Activated CD4-positive, alpha-beta T cell treated with anti-CD3 and anti-CD28 coated beads, Interleukin-10, Interleukin-2, amounts not matched to agents 100 ng/mL and 50 ng/mL, durations not matched to agents 16 hours and 8 hours (primary cell): ENCODE measurements around the gene KRTAP12-3.
"Not testable (repeated sequence)": the region's sequence is repeated elsewhere in the genome, so short reads cannot be mapped to it uniquely, and the experiment has no call there.

Experiments
- DNase-seq: peaks from one replicate; pipeline ENCODE4 v3.0.0-alpha.2; 2020

The KRTAP12-3 gene, protein sequence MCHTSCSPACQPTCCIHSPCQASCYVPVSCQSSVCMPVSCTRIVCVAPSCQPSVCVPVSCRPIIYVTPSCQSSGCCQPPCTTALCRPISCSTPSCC

DNA sequence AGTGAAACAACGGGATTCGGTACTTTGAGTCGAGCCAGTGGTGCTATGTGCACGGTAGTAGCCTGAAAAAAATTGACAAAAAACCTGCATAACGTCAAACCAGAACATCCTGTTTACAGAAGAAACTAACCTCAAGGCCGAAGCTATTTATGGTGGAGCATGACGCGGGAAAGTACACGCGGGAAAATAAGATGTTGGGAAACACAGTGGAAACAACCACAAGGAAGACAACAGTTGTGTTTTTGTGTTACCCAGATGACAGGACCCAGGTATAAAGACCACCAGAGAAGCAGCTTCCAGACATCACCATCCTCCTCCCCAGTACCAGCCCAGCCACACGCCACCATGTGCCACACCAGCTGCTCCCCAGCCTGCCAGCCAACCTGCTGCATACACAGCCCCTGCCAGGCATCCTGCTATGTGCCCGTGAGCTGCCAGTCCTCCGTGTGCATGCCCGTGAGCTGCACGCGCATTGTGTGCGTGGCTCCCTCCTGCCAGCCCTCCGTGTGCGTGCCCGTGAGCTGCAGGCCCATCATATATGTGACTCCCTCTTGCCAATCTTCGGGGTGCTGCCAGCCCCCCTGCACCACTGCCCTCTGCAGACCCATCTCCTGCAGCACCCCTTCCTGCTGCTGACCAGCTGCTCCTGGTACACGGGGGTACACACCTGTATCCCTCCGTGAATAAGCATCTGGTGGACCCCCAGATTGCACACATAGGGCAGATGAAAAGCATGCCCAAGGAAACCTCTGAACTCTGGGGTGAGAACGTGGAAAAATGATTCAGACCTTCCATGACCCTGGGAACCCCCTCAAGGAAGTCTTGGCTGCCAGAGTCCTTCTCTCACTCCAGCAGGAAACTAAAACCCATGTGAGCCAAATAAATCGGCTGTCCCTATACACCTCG, at the start of gene KRTAP12-3:
Gene KRTAP12-3, plus strand, starts transcription at position 298 of the 906 bp plus-strand sequence. Its CDS starts 48 bp downstream, at position 346.
- peak; percentile 63 for DNase-seq

DNA sequence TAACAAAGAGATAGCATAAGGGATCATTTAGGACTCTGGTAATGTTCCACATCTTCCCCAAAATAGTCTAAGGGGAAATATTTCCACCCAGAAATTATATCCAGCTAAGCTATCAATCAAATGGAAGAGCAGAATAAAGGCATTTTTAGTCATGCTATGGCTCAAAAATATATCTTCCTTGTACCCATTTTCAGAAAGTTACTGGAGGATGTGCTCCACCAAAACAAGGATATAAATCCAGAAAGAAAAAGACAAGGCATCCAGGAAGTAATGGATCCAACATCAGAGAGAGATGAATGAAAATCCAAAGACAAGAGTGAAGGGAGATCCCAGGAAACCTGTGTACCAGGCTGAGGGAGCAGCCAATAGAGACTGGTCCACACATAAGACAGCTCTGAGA, 48.5 kb upstream of the KRTAP12-3 start:
- DNase-seq: no peak

DNA sequence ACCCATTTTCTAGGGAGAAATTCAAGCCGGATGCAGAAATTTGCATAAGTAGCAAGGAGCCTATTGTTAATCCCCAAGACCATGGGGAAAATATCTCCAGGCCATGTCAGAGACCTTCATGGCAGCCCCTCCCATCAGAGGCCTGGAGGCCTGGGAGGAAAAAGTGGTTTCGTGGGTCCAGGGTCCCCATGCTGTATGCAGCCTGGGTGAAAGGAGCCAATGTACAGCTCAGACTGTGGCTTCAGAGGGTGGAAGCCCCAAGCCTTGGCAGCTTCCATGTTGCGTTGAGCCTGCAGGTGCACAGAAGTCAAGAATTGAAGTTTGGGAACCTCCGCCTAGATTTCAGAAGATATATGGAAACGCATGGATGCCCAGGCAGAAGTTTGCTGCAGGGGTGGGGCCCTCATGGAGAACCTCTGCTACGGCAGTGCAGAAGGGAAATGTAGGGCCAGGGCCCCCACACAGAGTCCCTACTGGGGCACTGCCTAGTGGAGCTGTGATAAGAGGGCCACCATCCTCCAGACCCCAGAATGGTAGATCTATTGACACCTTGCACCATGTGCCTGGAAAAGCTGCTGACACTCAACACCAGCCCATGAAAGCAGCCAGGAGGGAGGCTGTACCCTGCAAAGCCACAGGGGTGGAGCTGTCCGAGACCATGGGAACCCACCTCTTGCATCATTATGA, 47.4 kb upstream of the KRTAP12-3 start:
- not testable (repeated sequence) for DNase-seq

DNA sequence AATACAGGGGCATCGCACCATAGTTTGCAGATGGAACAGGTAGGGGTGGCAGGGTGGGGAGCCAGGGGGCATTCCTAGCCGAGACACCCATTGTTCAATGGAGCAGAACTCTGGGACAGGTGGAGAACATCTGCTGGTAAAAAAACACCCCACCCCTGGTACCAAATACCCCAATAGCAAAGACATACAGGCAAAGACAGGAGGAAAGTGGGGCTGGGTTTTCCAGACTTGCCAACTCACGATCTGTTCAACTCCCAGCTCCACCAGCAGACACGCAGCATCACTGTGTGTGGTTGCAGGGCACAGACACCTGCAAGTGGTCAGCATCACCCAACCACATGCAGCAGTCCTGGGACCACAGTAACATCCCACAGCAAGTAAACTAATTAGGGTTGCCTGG, 46.2 kb upstream of the KRTAP12-3 start:
- DNase-seq: no peak

DNA sequence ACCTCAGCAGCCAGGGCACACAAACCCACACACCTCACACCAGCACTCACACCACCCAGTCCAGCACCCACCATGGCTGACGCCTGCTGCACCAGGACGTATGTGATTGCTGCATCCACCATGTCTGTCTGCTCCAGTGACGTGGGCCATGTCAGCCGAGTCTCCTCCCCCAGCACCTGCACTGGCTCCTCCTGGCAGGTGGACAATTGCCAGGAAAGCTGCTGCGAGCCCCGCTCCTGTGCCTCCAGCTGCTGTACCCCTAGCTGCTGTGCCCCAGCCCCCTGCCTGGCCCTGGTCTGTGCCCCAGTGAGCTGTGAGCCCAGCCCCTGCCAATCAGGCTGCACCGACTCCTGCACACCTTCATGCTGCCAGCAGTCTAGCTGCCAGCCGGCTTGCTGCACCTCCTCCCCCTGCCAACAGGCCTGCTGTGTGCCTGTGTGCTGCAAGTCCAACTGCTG, 45.7 kb upstream of the KRTAP12-3 start, which contains the start of gene KRTAP10-8:
Gene KRTAP10-8, plus strand, starts transcription at position 51 of the 458 bp plus-strand sequence. Its CDS starts 22 bp downstream, at position 73.
- DNase-seq: no peak

DNA sequence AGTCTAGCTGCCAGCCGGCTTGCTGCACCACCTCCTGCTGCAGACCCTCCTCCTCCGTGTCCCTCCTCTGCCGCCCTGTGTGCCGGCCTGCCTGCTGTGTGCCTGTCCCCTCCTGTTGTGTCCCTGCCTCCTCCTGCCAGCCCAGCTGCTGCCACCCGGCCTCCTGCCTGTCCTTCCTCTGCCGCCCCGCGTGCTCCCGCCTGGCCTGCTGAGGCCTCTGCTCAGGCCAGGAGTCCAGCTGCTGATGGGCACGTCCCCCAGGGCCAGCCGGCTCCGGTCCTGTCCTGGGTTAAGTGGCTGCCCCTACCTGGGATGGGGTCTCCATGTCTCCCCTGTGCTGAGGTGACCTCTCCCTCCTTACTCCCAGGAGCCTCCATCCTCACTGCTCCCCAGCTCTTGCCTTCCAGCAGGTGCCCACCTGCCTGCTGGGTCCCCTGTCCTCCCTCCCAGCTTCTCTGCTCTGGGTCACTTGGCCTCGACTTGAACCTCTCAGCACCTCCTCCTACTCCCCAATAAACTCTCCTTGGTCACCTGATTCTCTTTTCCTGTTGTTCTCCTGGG, 45.0 kb upstream of the KRTAP12-3 start:
- no peak for DNase-seq

DNA sequence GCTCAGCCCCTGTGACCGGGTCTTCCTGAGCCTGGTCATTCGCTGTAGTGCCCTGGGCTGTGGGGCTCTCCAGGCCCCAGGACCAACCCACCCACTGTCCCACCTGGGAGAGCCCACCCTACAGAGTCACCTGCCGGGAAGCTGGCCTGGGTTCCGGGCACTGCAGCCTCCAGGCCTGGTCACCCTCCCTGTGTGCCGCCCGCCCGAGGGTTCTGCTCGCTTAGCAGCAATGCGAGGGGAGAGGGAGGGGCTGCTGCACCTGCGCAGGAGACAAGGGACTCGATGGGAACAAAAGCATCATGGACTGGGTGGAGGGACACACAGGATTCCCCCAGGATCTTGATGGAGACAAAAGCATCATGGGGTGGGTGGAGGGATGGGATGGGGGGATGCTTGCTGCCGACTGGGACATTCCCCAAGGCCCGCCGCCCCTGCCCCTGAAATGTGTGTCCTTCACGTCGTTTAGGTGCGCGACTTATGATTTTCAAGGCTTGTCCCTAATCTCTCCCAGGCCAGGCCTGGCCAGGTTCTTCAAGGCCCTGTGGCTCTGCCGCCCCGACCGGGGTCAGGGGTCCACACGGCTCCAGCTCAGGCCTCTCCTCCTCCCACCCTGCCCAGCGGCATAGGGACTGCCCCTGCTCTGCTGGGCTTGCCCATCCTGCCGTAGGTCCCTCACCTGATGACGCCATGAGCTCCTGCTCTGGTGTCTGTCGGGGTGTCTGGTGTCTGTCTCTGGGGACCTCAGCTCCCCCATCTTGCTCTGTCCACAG, 44.2 kb upstream of the KRTAP12-3 start:
- no peak for DNase-seq

DNA sequence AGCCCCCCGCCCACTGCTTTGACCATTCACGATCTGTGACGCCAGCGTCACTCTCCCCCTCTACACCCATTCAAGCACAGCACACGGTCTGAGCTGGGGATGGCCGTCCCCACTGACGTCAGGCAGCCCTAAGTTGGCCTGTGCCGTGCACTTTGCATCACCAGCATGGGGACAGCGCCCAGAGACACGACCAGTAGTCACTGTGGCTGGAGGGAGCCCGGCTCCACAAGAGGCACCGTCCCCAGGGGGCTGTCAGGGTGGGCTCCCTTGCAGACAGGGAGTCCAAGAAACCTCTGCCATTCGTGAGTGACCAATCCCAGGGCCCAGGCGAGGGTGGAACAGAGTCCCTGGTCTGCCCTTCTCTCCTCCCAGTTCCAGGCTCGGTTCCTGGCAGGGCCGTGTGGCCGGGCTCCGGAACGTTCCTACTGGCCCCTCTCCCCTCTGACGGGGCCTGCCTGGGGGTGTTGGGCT, 43.5 kb upstream of the KRTAP12-3 start:
- no peak for DNase-seq

DNA sequence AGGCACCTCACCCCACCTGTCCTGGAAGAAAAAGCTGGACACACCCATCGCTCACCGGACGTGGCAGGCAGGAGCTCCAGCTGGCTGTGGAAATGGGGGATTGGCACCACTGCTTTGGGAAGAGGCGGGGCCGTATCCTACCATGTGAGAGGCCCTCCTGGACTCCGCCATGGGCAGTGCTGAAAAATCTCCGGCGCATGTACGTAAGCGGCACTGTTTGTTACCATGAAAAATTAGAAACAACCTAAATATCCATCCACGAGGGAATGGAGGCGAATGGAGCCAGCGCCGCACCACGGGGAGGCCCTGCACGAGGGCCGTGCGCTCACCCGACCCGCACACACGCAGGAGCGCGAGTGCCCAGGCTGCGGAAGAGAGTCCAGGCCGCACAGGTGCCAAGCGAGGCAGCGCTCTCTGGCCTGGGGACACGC, 42.8 kb upstream of the KRTAP12-3 start:
- DNase-seq: no peak

DNA sequence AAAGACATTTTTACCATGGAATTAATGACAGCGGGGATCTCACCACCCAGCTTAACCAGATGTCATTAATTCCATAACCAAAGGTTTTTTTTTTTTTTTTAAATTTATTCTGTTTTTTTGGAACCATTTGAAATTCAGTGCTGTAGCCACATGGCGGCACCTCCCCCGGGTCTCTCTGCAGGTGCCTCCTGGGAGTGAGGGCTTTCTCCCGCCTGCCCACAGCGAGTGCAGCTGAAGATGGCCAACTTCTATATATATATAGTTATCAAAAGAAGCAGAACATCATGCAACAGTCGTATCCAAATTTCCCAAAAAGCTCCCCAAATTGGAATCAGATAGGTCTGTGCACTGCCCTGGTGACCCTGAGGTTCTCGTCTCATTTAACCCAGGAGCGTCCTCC, 42.3 kb upstream of the KRTAP12-3 start:
- no peak for DNase-seq

DNA sequence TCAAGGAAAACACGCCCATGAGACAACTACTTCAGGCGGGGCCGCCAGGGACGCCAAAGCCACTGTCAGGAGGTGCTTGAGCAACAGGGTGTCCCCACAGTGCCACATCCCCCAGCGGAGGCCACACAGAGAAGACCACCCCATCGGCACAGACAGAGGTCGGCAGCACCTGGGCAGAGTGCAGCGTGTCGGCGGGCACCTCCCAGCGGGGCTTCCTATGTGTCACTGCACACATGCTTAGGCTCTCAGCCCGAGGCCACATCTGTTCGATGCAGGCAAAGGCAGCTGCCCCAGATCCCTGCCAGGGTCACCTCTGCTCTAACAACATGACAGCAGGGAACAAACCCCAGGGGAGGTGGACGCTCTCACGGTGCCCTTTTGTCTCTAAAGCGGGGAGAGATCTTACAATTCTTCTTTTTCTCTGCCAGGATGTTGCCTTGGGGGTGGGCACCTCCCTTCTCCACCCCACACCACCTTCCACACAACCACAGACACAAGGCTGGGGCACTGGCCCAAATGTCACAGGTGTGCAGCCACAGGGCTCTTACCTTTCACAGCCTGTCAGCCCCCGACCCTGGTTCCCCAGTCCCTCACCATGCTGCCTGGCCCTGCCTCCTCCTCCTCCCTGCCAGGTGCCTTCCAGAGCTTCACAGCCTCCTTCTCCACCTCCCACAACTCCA, 41.7 kb upstream of the KRTAP12-3 start:
- DNase-seq: no peak

DNA sequence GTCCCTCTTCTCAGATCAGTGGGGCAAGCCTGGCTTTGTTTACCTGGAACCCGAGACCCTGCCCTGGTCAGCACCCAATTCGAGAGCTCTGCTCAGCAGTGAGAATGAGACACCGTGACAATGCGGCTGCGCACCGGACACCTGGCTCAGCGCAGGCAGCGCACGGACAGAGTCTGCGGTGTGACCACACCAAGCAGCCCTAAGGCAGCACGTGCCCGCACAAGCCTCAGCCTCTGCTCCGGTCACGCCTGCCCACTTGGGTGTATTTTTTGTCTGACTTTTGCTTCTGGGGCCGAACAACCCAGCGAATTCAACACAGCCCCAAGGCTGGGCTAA, 41.2 kb upstream of the KRTAP12-3 start:
- no peak for DNase-seq

DNA sequence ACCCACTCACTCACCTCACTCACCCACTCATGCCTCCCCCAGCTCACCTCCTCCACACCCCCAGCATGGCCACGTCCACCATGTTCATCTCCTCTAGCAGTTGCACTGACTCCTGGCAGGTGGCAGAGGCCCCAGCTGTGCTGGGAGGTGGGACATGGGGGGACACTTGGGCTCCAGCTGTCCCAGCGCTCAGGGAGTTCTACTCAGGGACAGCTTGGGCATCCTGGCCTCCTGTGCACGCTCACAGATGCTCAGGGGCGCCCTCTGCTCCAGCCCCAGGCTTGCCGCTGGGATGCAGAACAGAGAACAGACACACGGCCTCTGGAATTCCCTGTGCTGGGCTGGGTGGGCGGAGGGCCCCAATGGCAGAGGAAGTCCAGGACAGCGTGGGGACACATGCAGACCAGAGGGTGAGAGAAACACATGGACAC, 40.6 kb upstream of the KRTAP12-3 start:
- no peak for DNase-seq

DNA sequence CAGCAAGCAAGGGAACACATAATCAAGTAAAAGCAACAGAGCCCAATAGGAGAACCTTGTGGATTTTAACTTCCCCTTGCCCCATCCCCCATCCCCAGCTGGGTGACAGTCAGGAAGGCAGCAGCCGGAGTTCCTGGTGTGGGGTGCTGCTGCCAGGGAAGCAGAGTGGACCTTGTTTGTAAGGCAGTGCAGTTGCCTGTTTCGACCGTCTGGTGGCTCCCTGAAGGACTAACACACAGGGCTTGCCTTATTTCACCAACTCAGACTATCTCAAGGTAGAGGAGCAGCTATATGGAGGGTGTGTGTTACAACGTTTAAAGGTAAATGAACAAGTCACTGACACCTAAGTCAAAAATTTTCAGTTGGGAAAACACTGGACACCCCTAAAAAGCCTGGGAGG, 39.2 kb upstream of the KRTAP12-3 start:
- no peak for DNase-seq

DNA sequence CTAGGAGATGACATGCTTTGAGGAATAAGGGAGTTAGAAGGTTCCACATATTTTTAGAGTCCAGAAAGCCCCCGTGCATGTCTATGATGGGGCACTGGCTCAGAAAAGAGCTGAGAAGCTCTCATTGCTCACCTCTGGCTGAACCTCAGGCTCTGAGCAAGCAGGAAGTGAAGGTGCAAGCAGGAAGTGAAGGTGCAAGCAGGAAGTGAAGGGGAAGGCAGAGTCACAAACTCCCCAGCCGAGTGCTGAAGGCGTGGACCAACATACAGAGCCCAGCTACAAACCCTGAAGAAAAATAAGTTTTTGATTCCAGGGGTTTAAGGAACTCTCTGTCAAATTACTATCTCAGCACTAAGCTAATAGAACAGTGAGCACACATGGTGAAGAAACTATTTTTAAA, 38.8 kb upstream of the KRTAP12-3 start:
- peak; percentile 57 for DNase-seq

DNA sequence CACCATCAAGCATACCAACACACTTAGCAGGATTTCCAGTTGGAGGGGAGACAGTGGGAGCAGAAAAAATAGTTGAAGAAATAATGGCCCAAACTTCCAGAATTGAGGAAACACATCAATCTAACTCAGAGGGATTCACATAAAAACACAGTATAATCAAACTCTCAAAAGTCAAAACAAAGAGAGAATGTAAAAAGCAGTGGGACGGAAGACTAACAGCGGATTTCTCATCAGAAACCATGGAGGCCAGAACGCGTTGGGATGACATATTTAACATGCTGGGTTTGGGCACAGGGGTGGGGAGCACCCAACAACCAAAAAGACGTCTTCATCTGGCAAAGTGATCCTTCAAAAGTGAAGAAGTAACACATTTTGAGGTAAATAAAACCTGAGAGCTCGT, 37.8 kb upstream of the KRTAP12-3 start:
- no peak for DNase-seq

DNA sequence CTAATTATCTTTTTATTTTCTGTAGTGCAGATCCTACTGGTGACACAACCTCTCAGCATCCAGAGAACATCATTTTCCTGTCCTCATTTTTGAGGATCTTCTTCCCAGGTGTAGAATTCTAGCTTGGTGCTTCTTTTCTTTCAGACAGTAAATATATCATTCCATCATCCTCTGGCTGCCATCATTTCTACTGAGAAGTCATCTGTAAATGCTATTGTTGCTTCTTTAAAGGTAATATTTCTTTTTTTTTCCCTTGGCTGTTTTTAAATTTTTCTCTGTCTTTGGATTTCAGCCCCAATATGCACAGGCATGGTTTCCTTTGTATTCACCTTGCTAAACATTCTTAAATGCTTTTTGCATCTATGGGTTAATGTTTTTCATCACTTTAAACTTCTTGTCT, 34.2 kb upstream of the KRTAP12-3 start:
- no peak for DNase-seq

DNA sequence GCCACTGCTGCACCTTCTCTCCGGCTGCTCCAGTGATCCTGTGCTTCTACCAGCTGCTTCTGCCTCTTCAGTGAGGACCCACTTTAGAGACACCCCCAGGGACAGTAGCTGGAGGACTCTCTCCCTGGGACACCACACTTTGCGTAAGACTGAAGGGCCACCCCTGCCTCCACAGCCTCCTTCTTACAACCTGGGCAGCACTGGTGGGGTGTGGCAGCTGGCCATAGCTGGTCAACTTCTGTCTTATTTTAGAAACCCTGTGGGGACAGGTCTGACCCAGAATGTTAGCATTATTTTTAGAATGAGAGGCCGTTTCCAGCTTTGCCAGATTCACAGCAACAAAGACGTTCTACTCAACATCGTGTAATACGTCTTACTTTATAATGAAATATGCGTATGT, 32.0 kb upstream of the KRTAP12-3 start:
- no peak for DNase-seq

DNA sequence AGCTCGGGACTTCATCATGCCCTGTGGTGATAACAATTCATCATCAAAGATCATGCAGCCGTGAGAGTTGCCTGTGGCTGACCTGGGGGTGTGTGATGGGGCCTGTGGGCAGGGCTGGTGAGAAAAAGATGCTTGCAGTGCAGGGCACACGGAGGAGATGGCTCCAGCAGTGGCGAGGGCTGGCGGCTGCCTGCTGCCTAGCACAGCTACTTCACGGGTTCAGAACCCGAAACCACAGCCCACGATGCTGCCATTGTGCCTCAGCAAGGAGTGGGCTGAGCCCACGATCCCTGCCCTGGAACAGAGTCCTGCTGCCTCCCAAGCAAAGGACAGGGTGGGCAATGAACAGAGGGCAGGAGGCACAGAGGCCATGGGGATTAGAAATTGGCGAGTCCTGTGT, 31.5 kb upstream of the KRTAP12-3 start:
- DNase-seq: no peak

DNA sequence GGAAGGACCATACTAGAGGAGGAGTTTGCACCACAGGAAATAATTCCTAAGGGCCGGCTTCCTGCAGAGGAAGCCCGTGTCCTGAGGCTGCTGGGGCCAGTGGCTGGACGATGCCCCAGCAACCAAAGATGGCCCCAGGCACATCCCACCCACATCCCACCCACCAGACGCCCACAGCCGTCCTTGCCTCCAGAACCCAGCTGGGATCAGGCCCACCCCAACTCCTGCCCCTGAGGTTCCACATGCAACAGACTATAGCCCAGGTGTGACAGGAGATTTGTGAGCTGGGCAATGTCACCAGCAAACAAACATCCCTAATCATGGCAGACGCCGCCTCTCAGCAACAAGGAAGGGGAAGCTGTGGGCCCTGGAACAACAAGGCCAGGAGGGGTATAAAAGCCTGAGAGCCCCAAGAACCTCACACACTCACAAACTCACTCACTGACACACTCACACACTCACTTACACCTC, 31.0 kb upstream of the KRTAP12-3 start, which contains the start of gene KRTAP10-9:
Gene KRTAP10-9, plus strand, starts transcription at position 421 of the 471 bp plus-strand sequence. CDS start 79 bp downstream, outside the sequence.
- DNase-seq: no peak

DNA sequence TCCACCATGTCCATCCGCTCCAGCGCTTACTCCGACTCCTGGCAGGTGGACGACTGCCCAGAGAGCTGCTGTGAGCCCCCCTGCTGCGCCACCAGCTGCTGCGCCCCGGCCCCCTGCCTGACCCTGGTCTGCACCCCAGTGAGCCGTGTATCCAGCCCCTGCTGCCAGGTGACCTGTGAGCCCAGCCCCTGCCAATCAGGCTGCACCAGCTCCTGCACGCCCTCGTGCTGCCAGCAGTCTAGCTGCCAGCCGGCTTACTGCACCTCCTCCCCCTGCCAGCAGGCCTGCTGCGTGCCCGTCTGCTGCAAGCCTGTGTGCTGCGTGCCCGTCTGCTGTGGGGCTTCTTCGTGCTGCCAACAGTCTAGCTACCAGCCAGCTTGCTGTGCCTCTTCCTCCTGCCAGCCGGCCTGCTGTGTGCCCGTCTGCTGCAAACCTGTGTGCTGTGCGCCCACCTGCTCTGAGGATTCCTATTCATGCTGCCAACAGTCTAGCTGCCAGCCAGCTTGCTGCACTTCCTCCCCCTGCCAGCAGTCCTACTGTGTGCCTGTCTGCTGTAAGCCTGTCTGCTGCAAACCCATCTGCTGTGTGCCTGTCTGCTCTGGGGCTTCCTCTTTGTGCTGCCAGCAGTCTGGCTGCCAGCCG, 30.4 kb upstream of the KRTAP12-3 start:
- DNase-seq: not testable (repeated sequence)
